ENCODE data around the gene TAC4.

GRCh38 chr17:49861150-49861884, 13.4 kb upstream of the TAC4 start:
- TF ChIP-seq ARNT (IDR thresholded peaks at IDR 0.05) = no peak
- TF ChIP-seq FOXK2 (IDR thresholded peaks at IDR 0.05) = no peak
- no peak for TF ChIP-seq HDGF (IDR thresholded peaks at IDR 0.05; ENCODE audit: borderline replicate concordance)
- no peak for TF ChIP-seq ZNF384 (IDR thresholded peaks at IDR 0.05)
- no peak for TF ChIP-seq FOXM1 (IDR thresholded peaks at IDR 0.05; ENCODE audit: borderline replicate concordance)
- TF ChIP-seq CTBP1 (IDR thresholded peaks at IDR 0.05; ENCODE audit: borderline replicate concordance) = no peak
- no peak for TF ChIP-seq NFRKB (IDR thresholded peaks at IDR 0.05)
- TF ChIP-seq SUZ12 (IDR thresholded peaks at IDR 0.05) = no peak
- TF ChIP-seq BHLHE40 (IDR thresholded peaks at IDR 0.05; ENCODE audit: borderline replicate concordance) = no peak
- no peak for TF ChIP-seq ELF4 (IDR thresholded peaks at IDR 0.05)

All from HEK293T (cell line).